Embryonic facial prominence (tissue), 1 donor: ENCODE data around the gene CCNJL.

Source experiments
- DNase-seq: peaks from one replicate; pipeline ENCODE4 v3.0.0-alpha.2; 2016; ENCODE audit errors: extremely low spot score

The CCNJL gene

DNA sequence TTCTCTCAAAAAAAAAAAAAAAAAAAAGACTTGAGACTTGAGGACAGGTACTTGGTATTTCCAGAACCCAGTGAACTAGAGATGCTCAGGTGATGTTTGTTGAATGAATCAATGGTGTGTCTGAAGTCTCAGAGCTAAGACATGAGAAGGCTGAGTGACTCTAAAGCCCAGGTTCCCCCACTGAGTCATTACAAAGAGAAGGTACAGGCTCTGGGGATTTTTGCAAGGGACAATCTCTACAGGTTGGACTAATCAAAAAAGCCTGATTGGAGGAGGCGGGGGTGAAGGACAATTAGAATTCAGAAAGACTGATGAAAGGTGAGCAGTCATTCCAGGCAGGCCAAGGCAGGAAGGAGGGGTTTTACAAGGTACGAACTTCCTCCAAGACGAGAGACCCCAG lies 91.3 kb downstream of the CCNJL start:
- no peak for DNase-seq

DNA sequence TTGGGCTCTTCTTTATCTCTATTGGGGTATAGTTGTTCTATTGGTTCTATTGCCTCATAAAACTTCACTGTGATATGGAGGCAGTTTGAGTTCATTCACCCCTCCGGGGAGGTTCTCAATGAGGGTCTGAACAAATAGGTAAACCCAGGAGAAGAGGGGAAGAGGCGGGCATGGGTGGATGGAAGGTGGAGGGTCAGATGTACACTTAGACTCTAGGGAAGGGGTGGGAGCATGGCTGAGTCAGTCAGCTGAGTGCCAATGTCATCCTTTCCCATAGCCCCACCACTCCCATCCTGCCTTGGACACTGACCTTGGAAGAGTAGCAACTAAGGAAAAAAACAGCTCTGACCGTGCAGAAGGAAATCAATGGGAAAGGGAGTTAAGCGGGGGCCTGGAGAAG lies 93.0 kb downstream of the CCNJL start:
- no peak for DNase-seq

DNA sequence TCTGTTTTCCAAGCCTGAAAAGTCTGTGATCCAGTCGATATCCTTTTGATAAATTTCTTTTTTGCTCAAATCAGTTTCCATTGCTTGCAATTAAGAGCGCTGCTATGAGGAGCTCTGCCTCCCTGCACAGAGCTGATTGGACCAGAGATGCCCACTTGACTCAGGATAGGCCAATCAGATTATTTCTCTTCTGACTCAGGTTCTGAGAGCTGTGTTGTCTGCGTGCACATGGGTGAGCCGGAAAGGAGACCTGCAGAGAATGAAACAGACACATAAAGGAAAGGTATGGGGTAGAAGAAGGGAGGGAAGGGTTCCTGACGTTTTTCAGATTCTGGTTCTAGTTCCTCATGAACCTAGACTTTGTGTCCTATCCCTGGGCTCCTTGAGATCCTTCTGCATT lies 98.8 kb downstream of the CCNJL start:
- no peak for DNase-seq

DNA sequence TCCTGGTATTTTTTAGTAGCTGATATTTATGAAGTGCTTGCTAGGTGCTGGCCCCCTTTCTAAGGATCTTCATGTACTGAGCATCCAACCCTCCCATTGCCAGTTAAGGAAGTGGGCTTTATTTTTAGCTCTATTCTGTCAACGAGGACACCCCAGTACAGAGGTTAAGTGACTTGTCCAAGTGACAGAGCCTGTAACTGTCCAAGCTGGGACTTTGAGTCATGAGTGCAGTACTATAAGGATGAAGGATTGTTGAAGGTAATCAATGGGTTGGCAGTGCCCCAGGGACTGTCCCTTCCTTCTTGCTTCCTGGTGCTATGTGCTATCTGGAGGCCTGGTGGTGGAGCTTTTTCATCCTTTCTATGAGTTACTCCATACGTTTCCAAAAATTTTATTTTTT lies 101.0 kb downstream of the CCNJL start:
- DNase-seq: no peak

DNA sequence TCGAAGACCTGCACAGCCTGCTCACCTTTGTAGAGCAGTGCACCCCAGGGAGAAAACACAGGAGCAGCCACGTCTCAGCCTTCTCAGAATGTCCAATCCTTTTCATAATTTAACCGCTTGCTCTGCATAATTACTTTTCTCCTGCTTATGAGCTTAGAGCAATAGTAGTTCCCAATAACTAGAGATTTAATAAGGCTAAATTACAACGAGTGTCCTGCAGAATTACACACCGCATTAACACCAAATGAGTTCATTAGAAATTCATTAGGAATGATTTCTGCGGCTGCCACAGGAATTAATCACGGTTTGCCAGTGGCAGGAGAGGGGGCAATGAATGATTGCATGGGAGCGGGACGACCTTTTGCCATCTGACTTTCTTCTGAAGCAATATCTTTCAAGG lies 101.8 kb downstream of the CCNJL start:
- DNase-seq: no peak

DNA sequence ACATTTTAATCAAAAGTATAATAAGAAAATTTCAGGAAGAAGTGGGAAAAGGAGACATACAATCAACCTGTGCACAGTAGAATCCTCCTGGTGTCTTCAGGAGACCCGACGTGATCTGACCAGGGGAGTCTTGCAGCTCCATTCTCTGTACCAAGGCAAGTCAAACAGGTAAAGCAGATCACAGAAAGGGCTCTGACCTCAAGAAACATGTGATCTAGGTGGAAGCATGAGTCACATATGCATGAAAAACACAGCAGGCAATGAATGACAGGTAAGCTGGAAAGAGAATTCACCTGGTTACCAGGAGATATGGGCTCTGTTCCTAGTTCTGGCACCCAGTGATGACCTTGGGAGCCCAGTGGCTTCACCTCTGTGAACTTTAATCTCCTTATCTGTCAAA lies 102.4 kb downstream of the CCNJL start:
- DNase-seq: no peak

DNA sequence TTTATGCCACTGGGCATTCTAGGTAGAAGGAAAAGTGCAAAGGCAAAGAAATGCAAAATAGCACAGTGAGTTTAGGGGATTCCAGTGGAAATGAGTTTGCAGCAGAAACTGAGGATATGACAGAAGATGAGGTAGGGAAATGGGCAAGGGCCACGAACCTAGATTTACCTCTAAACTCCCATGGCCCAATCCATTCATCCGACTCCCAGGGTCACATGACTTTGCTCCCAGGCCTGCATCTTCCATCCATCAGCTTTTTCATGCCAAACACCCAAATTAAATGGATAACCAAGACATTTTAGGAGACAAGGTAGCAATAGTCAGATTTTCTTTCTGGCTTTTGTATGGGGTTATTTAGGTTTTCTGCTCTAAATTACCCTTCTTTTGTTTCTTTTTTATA lies 105.3 kb downstream of the CCNJL start:
- no peak for DNase-seq
